ENCODE results near the gene WDR90.

- TF ChIP-seq POLR2A (IDR thresholded peaks at IDR 0.05) (no peak), CTCF (IDR thresholded peaks at IDR 0.05) (no peak)
Observed at GRCh38 chr16:678858-679813, 30.0 kb downstream of the WDR90 start.
